Measurements from ENCODE around the gene CCDC167.

Gene CCDC167

DNA sequence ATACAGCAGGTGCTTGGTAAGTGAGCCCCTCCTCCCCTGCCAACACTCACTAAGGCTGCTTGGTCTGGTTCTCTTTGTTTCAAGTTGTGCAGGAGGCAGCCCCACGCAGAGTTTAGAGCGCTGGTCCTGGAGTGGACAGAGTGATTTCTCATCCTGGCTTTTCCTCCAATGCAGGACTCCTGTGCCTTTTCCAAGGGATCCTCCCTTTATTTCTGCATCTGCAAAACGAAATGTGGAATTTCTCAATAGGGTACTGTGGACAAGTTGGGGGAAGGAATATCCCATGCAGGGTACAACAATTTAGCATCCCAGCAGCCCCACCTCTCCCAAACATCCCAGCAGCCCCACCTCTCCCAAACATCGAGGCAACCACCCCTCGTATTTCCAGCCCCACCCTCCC, 30.6 kb upstream of the CCDC167 start:
- no peak for DNase-seq (ENCODE audit: low read depth)

- DNase-seq (ENCODE audit: low read depth) = no peak
These were observed 28.8 kb upstream of the CCDC167 start for GRCh38 chr6:37528541-37528940.

DNA sequence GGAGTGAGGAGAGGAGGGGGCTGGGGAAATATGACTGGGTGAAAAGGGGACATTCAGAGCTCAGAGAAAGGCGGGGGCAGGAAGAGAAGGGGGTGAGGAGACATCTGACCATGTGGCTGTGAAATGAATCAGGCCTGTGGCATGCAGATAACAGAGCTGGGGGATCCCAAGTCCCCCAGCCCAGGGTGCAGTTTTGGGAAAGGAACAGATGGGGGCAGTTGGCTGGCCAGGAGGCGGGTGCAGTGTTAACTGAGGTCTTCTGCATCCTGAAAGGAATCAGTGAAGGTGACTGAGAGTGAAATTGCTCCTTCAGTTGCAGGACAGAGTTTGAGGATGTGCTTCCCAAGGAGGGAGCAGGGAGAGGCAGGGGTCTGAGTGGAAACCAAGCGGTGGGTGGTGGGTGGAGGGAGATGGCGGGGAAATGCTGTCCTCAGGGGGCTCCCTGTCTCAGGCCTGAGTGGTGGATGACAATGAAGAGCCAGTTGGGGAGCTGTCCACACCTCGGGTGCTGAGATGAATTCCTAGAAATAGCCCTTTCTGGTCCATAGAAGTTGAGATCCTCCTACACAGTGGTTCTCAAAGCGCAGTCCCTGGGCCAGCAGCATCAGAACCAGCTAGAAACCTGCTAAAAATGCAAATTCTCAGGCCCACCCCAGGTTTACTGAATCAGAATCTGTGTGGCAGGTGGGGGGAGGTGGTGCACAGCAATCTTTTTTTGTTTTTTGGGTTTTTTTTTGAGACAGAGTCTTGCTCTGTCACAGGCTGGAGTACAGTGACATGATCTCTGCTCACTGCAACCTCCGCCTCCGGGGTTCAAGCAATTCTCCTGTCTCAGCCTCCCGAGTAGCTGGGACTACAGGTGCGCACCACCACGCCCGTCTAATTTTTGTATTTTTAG, 26.0 kb upstream of the CCDC167 start:
- no peak for DNase-seq (ENCODE audit: low read depth)

DNA sequence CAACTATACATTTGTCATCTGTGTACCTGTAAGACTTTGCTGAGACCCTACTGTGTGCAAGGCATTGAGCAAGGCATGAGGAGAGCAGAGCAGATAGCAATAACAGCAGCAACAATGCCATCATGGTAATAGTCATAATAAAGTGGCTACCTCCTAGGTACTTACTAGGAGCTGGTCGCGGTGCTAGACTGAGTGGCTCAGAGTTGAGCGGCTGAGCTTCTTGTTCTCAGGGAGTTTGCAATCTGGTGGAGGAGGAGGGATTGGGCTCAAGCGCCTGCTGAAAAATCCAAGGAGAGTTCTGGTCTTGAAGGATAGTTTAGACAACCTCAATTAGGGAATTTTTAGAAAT, 25.3 kb upstream of the CCDC167 start:
- no peak for DNase-seq (ENCODE audit: low read depth)

- no peak for DNase-seq (ENCODE audit: low read depth)
These were observed 24.6 kb upstream of the CCDC167 start for GRCh38 chr6:37524025-37524969.

GRCh38 chr6:37523412-37523811, 23.7 kb upstream of the CCDC167 start:
- no peak for DNase-seq (ENCODE audit: low read depth)

DNA sequence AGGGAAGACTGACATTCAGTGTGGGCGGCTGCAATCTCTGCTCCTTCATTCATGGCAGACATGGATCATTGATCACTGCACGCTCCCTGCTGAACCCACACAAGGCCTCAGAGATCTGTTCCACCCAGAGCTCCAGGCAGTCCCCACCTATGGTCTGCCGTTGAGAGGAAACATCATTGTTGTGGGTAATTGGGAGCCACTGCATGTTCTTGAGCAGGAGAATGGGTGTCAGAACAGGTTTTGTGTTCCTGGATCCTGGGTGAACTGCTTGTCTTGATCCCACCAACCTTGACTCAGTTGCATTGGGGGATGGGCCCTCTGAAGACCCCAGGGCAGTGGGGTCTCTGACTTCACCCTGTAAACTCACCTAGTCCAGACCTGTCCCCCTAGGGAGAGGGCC, 23.1 kb upstream of the CCDC167 start:
- DNase-seq (ENCODE audit: low read depth) = no peak

GRCh38 chr6:37521674-37522073, 22.0 kb upstream of the CCDC167 start:
- no peak for DNase-seq (ENCODE audit: low read depth)

DNA sequence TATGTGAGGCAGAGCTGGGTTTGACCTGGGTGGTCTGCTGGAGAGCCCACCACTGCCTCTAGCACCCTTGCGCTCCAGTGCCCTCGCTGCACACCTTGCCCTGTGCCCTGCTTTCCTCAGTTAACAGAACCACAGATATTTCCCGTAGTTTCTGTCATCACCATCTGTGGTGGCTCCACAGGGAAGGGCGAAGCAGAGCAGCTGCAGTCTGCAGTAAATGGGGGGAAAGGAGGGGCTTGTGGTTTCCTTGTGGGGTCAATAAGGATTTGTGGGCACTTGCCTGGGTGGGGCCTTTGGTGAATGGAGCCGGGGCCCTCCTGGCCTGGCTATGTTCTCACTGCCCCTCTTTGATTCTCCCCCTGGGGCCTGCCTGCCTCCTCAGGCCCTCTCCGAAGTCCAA, 21.2 kb upstream of the CCDC167 start:
- DNase-seq (ENCODE audit: low read depth) = no peak

- no peak for DNase-seq (ENCODE audit: low read depth)
These were observed 19.8 kb upstream of the CCDC167 start for GRCh38 chr6:37519461-37519860.

DNA sequence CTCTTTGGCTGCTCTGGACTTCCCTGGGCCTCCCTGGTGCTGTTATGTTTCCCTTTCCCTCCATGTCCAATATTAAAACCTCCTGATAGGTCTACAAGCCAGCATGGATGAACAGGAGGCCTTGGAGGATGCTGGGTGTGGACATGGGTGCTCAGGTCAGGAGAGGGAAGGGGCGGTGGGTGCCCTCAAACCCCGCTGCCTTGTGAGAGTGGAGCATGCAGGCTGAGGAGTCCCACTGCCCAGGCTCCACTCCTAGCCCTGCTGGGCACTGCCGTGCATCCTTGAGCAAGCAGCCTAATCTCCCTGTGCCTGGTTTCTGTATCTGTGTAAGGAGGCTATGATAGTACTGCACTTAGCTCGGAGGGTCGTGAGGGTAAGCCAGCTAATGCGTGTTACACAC, 18.4 kb upstream of the CCDC167 start:
- no peak for DNase-seq (ENCODE audit: low read depth)

GRCh38 chr6:37517411-37517812, 17.7 kb upstream of the CCDC167 start:
- DNase-seq (ENCODE audit: low read depth) = peak; percentile 21

DNA sequence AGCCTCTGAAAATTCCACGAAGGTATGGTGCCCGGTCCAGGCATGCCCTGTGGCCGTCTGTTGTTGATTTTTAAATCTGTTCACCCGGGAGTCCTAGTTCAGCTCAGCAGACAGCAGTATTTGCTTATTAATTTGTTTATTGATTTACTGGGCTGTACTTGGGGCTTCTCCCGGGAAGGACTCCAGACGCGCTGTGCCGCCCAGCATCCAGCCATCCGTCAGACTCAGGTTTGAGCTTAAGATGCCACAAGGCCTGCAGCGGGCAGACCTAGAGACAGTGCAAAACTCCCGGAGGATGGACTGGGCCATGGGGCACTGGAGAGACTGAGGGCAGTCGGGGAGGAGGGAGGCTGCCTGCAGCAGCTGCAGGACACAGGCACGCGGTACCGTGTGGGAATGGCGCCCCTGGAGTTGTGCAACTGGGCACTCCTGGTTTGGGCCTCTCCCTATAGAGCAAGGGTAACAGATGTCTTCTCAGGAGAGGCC, 17.3 kb upstream of the CCDC167 start:
- no peak for DNase-seq (ENCODE audit: low read depth)

DNA sequence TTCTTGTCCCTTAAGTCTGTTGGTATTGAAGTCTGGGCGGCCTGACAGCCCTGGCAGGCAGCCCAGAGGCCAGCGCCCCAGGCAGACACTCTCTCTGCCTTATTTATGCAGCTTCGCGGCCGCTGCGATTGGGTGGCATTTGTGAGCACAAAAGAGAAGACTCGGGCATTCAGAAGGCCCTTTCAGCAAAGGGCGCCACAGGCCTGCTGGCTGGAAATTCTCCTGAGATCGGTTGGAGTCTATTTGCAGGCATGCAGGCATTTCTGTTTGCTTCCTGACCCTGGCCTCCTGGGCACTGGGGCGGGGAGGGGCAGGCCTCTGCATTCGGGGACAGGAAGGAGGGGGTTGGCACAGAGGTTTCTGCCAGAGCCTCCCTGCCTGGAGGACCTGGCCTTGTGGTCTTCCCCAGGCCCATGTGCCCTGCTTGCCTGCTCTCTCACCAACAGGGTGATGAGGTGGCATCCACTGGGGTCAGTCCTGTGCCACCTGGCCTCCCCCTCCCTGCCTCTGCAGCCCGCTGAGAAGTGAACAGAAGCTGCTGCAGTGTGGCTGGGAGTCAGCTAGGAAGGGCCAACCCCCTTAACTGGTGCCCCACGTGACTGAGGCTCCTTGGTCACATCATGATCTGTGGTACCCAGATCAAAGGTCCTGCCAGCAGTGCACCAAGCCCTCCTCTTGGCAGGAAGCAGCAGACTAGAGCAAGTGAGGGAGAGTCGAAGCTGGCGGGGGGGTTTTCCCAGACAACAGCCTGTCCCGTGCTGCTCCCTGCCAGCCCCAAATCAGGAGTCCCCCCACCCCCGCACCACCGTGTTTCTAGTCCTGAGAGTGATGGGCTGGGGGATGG, 16.6 kb upstream of the CCDC167 start:
- no peak for DNase-seq (ENCODE audit: low read depth)

DNA sequence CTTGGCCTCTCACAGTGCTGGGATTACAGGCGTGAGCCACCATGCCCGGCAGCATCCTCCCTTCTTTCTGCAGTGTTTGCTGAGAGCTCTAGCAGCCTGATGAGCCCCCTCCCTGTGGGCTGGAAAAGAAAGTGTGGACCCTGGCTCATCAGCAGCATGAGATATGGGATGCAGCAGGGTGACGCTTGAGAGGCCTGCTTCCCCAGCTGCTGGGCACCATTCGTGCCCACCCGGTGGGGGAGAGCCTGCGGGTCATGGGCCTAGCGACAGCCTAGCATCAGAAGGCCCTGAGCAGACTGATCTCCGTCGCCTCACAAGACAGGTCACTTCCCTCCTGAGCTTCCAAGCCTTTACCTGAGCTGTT, 16.0 kb upstream of the CCDC167 start:
- DNase-seq (ENCODE audit: low read depth) = no peak

DNA sequence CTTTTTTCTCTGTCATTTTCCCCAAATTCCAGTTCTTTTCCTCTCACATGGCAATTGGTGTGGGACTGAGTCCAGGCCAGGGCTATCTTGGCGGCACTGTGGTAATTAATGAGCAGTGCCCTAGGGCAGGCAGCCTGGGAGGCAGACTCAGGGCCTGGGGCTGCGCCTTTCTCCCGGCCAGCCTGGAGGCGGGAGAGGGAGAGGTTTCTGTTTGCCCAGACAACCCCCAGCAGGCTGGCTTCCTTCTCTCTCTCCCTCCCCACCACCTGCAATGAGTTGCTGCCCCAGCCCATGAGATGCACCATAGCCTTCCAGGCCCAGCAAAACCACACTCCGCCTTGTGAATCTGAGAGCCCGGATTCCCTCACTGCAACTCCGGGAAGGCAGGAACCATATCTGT, 15.1 kb upstream of the CCDC167 start:
- DNase-seq (ENCODE audit: low read depth) = no peak

- no peak for DNase-seq (ENCODE audit: low read depth)
These were observed 14.7 kb upstream of the CCDC167 start for GRCh38 chr6:37514321-37514771.

- DNase-seq (ENCODE audit: low read depth) = no peak
These were observed 13.9 kb upstream of the CCDC167 start for GRCh38 chr6:37513576-37513975.

DNA sequence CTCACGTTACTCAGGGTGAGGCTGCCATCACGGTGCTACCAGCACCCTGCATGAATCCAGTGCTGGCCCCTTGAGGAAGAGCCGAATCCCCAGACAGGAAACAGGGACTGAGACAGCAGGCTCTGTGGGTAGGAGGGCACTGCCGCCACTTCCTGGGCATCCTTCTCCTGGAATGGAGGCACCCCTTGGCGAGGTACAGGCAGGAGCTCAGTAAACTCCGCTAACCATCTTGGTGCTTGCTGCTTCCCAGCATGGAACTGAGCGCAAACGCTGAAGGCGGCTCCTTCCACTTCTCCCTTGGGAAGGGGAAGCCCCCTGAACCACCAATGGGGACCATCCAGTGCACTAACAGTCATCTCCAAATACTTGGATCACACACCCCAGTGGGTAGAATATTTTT, 13.5 kb upstream of the CCDC167 start:
- no peak for DNase-seq (ENCODE audit: low read depth)

DNA sequence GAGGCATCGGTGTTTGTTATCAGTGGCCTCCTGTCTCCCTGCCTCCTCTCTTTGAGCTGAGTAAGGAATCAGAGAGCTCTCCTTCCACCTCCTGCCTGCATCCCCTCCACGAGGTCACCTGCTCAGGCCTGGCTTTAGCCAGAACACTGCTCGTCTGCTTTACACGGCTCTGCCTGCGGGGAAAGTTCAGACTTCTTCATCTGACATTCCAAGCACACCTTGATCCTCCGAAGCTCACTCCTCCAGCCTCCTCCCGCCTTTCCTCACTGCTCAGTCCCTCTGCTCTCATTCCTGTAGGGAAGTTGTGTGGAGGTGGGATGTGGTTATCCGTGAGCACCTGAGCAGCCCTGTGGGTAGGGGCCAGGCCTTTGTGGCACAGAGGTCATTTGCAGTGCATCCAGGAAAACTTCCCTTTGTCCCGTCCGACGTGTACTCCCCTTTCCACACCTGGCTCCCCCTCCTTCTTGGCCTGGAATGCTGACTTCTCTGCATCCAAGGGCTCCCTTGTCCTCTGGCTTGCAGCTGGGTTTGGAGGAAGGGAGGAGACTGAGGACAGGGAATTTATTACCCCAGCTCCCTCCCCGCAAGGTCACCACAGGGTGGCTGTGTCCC, 12.8 kb upstream of the CCDC167 start:
- no peak for DNase-seq (ENCODE audit: low read depth)

GRCh38 chr6:37511910-37512399, 12.3 kb upstream of the CCDC167 start:
- DNase-seq (ENCODE audit: low read depth) = no peak

All from GM04503 (cell line).